Skin of body (tissue), 2 donors: ENCODE results near the gene ADAM33. TPM values are rescaled to one million over a fixed set of nuclear protein-coding genes. Genes with fewer than 3 reads are reported as not detected.
A peak's percentile ranks its signal among the peaks of the same experiment; 100 is the strongest.

Experiments used
- DNase-seq: peaks from one replicate; lab custom pipeline; 2025; lab: John Stamatoyannopoulos, UW
- total RNA-seq: library from RNA; depleted of rRNA; stranded (reverse); fragments of >200 nt; gene quantifications from one replicate; pipeline ENCODE4 v1.2.3, GENCODE V29; 2014

Gene ADAM33
- total RNA-seq, result 53.2 TPM

GRCh38 chr20:3681931-3682781 lies at the start of gene ADAM33:
Gene ADAM33, minus strand, starts transcription at chr20:3682010. Its CDS starts 6 bp downstream, at chr20:3682004.
- no peak for DNase-seq

- no peak for DNase-seq
Observed at GRCh38 chr20:3730803-3731672, 49.2 kb upstream of the ADAM33 start.

DNA sequence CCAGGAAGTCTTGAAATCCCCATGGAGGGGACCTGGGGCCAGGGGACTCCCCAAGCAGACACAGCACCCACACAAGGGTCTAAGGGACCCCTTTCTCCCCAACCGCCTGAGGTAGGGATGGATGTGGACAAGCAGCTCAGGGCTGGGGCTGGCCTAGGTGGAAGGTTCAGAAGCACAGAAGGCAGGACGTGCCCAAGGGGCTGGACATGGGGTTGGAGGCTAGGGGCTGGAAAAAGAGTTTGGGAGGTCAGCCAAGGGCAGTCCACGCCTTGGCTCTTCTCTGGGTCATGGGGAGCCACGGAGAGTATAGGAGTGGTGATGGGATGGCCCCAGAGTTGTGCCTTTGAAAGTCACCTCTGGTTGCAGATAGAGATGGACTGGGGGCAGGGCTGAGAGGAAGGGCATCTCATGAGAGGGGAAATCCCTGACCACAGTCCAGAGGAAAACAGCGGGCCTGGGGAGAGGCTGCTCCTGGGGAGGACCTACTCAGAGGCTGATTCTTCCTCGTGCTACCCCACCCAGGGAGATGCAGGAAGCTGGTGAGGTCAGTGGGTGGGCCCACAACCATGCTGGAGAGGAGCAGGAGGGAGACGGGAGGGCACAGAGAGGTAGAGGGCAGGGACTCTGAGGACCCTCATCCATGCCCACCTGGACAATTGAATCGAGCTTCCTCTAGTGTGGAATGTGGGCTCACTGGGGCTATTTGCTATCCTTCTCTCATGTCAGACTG lies 48.2 kb upstream of the ADAM33 start:
- DNase-seq, result no peak

DNA sequence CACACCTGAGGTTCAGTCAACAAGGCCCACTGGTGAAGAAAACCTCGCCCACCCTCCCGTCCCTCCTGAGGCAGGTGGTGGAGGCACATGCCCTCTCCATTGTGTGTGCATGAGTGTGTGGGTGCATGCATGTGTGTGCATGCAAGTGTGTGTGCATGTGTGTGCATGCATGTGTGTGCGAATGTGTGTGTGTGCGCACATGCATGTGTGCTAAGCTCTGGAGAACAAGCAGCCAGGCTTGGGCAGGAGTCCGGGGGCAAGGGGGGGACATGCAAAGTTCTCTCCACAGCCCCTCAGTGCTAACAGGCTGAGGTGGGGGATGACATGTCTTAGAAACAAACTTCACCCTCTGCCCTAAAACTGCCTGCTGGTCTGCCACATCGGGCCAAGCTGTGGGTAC lies 47.6 kb upstream of the ADAM33 start:
- no peak for DNase-seq

DNA sequence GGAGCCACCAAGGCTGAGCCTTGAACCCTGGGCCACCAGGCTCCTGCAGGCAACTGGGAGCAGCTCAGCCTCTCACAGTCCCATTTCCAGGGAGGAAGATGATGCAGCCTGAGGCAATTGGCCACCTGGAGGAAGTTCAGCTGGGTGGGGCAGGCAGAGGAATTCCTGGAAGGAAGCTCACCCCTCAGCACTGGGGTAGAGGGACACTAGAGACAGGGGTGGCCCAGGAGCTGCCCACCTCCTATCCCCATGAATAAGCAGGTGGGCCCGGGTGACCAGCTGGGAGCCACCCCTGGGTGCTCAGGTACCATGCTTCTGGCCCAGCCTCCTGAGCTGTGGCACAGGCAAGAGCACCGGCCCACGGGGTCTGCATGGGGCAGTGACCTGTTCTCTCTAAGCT lies 47.1 kb upstream of the ADAM33 start:
- no peak for DNase-seq

GRCh38 chr20:3728354-3728753 lies 46.5 kb upstream of the ADAM33 start:
- no peak for DNase-seq

- DNase-seq, result peak; percentile 49
Observed at GRCh38 chr20:3727401-3728021, 45.7 kb upstream of the ADAM33 start.

DNA sequence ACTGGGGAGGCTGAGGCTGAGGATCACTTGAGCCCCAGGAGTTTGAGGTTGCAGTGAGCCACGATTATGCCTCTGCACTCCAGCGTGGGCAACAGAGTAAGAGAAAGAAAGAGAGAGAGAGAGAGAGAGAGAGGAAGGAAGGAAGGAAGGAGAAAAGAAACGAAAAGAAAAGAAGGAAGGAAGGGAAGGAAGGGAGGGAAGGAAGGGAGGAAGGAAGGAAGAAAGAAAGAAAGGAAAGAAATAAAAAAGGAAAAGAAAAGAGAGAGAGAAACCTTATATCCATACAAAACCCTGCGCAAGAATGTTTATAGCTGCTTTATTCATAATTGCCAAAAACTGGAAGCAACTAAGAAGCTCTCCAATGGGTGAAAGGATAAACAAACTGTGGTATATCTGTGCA lies 42.5 kb upstream of the ADAM33 start:
- DNase-seq, result no peak

- no peak for DNase-seq
Observed at GRCh38 chr20:3723284-3723683, 41.5 kb upstream of the ADAM33 start.

DNA sequence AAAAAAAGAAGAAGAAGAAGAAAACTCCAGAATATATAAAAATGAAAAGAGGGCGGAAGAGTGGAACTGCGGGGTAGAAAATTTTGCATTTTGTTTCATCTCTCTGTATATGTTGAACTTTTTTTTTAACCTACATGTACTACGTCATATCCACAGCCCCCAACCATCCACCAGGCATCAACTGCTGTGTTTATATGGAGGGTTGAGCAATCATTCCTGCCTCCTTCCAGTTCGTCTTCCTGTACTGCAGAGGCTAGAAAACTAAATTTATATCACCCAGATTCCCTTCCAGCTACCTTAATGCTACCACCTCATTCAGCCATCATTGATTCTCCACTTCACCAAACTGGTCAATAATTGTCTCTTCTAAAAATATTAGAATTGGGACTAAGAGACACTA lies 40.1 kb upstream of the ADAM33 start:
- no peak for DNase-seq

DNA sequence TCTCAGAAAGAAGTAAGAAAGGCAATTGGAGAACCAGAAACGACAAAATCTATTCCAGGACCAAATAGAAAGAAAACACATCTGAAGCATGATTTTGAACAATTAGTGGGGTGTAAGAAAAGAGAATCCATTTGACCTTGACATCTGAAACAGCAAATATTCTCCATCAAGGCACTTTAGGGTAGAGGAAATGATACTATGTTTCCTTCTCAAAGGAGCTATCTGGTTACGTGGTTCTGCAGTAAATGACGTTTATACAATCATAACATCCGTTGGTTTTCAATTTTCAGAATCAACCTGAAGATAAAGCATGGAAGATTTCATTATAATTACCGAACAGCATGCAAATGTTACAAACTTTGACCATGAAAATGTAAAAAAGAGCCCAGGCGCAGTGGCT lies 38.8 kb upstream of the ADAM33 start:
- no peak for DNase-seq

GRCh38 chr20:3720068-3720467 lies 38.3 kb upstream of the ADAM33 start:
- no peak for DNase-seq

GRCh38 chr20:3719046-3719445 lies 37.2 kb upstream of the ADAM33 start:
- DNase-seq, result no peak

DNA sequence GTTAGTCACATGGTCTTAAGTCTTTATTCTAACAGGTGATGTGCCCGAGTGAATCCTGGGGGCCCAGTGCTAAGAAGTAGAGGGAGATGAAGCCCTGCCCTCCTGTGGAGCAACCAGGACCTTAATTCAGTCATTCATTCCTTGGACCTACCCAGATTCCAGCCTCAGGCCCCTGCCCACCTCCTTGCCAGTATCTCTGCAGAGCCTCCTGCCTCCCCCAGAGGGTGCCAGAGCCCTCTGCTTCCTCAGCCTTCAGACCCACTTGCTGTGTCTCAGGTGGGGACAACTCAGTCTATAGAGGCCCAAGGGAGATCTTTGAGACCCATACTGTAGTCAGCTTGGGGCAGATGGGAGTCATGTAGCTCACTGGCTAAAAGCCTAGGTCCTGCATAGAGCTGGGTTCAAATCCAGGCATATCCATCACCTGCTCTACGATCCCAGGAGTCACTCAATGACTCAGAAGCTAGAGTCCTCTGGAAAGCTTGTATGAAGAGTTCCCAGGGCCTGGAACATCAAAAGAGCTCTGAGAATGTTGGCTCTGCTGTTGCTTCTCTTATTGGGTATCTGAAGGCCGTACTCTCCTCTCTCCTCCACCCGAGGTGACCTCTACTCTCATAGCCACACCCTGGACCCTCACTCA lies 34.5 kb upstream of the ADAM33 start:
- DNase-seq, result no peak

DNA sequence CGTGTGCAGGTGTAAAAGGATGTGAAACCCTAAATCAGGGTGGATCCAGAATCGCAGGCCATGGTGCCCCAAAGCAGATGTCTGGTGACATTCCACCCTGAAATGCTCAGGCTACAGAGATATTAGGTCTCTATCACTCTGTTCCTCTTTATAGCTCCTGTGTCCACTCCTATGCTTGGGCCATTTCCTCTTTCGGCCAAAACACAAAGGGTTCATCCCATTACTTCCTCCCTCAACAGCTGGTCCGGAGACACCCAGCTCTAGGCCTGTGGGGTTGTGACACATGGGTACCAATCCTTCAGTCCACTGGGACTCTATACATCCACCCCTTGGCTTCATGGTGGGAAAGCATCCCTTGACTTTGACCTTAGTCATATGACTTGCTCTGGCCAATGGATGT lies 32.3 kb upstream of the ADAM33 start:
- DNase-seq, result no peak

DNA sequence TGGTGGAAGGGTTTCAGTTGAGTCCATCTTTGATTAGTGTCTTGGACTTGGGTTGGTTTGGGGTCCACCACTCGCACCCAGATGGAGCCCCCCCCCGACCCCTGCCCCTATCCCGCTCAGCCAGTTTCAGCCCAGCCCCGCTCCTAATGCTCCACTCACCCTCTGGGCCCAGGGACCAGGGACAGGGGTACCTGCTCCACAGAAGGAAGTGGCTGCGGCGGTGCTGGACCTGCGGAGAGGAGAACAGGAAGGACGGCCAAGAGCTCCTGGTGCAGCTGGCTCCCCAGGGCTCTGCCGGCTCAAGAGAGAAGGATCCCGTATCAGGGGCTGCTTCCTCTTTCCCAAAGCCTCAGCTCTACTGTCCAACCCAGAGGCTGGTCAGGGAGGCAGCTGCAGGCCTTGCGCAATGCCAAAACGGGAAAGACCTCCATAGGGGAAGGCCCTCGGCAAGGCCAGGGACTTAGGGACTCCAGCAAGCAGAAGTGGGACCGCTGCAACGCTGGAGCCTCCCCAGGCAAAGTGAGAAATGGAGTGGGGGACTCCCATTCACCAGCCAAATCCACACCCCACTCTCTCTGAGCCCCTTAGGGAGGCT lies 30.6 kb upstream of the ADAM33 start, which contains the start of gene SIGLEC1:
Gene SIGLEC1, minus strand, starts transcription at position 322 of the 595 bp plus-strand sequence. CDS start 5,472 bp downstream, outside the sequence.
- no peak for DNase-seq

DNA sequence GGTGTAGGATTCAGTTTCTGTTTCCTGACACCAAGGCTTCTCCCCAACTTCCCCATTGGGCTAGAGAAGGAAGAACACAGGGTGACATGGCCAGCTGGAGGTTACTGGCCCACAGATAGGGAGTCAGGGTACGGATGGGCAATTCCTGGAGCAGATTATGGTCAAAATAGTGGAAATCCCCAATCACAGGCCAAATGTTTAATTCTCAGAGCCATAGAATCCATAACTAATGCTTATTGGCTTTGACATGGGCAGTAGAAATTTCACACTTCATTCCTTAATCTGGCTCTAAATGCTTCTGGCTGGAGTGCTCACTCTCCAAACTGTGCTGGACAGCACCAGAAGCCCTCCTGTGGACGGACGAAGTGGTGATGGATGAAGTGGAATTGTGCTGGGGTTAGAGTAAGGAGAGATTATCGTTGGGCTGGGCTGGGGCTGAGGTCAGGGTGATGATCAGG lies 29.7 kb upstream of the ADAM33 start:
- no peak for DNase-seq

- DNase-seq, result peak; percentile 41
Observed at GRCh38 chr20:3710703-3711483, 29.1 kb upstream of the ADAM33 start.

GRCh38 chr20:3710011-3710466 lies 28.2 kb upstream of the ADAM33 start:
- no peak for DNase-seq
